A549 (cell line): ENCODE data around the gene RNU6-9.

ENCODE experiments used
- BHLHE40 ChIP-seq: IDR thresholded peaks from 2 replicates; pipeline ENCODE4 v1.6.1; 2012; ENCODE audit warnings: low read depth, low read length, inconsistent platforms
- CHD2 ChIP-seq: fragments of 150-350 bp; IDR thresholded peaks from 2 replicates; pipeline ENCODE4 v1.6.1; 2014; ENCODE audit warnings: low read length; ENCODE audit not compliant: partially characterized antibody
- EP300 ChIP-seq, 2 experiments: fragments of >200 bp; sonication (Bioruptor Twin); formaldehyde crosslinking; IDR thresholded peaks; 2 replicates in 1 of 2; 3 replicates in 1 of 2; pipeline ENCODE4 v1.6.1; 2016 to 2017
- HDAC2 ChIP-seq: fragments of 200-600 bp; sonication (generic); IDR thresholded peaks from 2 replicates; pipeline ENCODE4 v1.6.1; 2016
- HOXA7 ChIP-seq: fragments of 250-450 bp; sonication (Bioruptor Pico); IDR thresholded peaks from 2 replicates; pipeline ENCODE4 v1.5.0; 2020; ENCODE audit warnings: mild to moderate bottlenecking, moderate library complexity
- JUNB ChIP-seq: fragments of >200 bp; sonication (Bioruptor Twin); formaldehyde crosslinking; IDR thresholded peaks from 2 replicates; pipeline ENCODE4 v1.6.1; 2016
- KDM5A ChIP-seq: fragments of 200-600 bp; sonication (generic); IDR thresholded peaks from 2 replicates; pipeline ENCODE4 v1.6.1; 2016; ENCODE audit warnings: antibody characterized with exemption, mild to moderate bottlenecking
- MAZ ChIP-seq: fragments of 150-350 bp; IDR thresholded peaks from 2 replicates; pipeline ENCODE4 v1.6.1; 2014; ENCODE audit warnings: antibody characterized with exemption, low read depth, low read length, borderline replicate concordance
- NR3C1 ChIP-seq: fragments of >200 bp; sonication (Bioruptor Twin); formaldehyde crosslinking; IDR thresholded peaks from 3 replicates; pipeline ENCODE4 v1.6.1; 2017
- POLR2A ChIP-seq: IDR thresholded peaks from 2 replicates; pipeline ENCODE4 v1.6.1; 2012; ENCODE audit warnings: mild to moderate bottlenecking, low read length
- POLR2AphosphoS2 ChIP-seq: conservative IDR thresholded peaks from 2 replicates; pipeline ENCODE4 v1.6.1; 2012; ENCODE audit warnings: low read length, improper control_type of control experiment, inconsistent platforms
- RCOR1 ChIP-seq: fragments of 150-350 bp; IDR thresholded peaks from 2 replicates; pipeline ENCODE4 v1.6.1; 2014; ENCODE audit warnings: antibody characterized with exemption, low read length, low read depth
- SMC3 ChIP-seq: fragments of >200 bp; sonication (Bioruptor Twin); formaldehyde crosslinking; IDR thresholded peaks from 3 replicates; pipeline ENCODE4 v1.6.1; 2018; ENCODE audit warnings: inconsistent platforms
- TF ChIP-seq, protein P1 (sequence below): fragments of >200 bp; sonication (Bioruptor Twin); formaldehyde crosslinking; IDR thresholded peaks from 3 replicates; pipeline ENCODE4 v1.5.1; 2016

DNA sequence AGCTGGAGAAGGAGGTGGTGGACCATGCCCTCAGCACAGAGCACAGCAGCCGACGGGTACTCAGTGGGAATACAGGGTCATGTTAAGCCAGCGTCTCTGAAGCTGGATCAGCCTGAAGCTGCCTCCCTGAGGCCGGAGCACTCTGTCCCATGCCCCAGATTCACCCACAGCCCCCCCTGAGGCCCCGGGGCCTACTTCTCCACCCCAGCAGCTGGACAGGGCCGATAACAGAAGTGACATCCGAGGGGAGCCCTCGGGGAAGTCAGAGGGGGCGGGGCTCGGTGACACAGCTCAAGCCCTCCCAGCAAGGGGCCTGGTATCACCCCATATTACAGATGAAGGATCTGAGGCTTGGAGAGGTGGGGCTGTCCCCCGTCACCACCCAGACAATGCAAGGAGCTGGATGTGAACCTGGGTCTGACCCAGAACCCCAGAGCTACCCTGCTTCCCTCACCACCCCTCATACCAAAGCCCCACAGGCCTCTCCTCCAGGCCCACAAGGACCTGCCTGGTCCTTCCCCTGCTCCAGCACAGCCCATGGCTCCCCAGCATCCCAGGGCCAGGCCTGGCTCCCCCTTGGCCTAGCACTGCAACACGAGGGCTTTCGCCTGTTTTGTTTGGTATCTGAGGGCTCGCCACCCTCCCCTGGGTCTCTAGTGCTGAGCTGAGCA lies 14.0 kb downstream of the RNU6-9 start:
- TF ChIP-seq POLR2AphosphoS2 (no peak), BHLHE40 (no peak), MAZ (no peak), RCOR1 (no peak), KDM5A (no peak), CHD2 (no peak), NR3C1 (no peak), EP300 (IDR thresholded peaks at IDR 0.05) (no peak), JUNB (no peak), HDAC2 (no peak), SMC3 (no peak), POLR2A (no peak), HOXA7 (no peak)
- TF ChIP-seq, protein P1, sequence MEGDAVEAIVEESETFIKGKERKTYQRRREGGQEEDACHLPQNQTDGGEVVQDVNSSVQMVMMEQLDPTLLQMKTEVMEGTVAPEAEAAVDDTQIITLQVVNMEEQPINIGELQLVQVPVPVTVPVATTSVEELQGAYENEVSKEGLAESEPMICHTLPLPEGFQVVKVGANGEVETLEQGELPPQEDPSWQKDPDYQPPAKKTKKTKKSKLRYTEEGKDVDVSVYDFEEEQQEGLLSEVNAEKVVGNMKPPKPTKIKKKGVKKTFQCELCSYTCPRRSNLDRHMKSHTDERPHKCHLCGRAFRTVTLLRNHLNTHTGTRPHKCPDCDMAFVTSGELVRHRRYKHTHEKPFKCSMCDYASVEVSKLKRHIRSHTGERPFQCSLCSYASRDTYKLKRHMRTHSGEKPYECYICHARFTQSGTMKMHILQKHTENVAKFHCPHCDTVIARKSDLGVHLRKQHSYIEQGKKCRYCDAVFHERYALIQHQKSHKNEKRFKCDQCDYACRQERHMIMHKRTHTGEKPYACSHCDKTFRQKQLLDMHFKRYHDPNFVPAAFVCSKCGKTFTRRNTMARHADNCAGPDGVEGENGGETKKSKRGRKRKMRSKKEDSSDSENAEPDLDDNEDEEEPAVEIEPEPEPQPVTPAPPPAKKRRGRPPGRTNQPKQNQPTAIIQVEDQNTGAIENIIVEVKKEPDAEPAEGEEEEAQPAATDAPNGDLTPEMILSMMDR: no peak
